Measurements from ENCODE around the gene F8A1. TPM values are rescaled to one million over a fixed set of nuclear protein-coding genes. Genes with fewer than 3 reads are reported as not detected.
"Not testable (repeated sequence)": the region's sequence is repeated elsewhere in the genome, so short reads cannot be mapped to it uniquely, and the experiment has no call there.

Gene F8A1
- total RNA-seq, 1 experiment from 2014 or later: 28.8 TPM

- TF ChIP-seq, protein P1, sequence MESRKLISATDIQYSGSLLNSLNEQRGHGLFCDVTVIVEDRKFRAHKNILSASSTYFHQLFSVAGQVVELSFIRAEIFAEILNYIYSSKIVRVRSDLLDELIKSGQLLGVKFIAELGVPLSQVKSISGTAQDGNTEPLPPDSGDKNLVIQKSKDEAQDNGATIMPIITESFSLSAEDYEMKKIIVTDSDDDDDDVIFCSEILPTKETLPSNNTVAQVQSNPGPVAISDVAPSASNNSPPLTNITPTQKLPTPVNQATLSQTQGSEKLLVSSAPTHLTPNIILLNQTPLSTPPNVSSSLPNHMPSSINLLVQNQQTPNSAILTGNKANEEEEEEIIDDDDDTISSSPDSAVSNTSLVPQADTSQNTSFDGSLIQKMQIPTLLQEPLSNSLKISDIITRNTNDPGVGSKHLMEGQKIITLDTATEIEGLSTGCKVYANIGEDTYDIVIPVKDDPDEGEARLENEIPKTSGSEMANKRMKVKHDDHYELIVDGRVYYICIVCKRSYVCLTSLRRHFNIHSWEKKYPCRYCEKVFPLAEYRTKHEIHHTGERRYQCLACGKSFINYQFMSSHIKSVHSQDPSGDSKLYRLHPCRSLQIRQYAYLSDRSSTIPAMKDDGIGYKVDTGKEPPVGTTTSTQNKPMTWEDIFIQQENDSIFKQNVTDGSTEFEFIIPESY (IDR thresholded peaks at IDR 0.05; ENCODE audit: extremely low read depth, insufficient replicate concordance, low read length): no peak
- TF ChIP-seq EGR1 (IDR thresholded peaks at IDR 0.05; ENCODE audit: low read depth): no peak
These were observed 16.3 kb downstream of the F8A1 start for GRCh38 chrX:154902408-154902807.

DNA sequence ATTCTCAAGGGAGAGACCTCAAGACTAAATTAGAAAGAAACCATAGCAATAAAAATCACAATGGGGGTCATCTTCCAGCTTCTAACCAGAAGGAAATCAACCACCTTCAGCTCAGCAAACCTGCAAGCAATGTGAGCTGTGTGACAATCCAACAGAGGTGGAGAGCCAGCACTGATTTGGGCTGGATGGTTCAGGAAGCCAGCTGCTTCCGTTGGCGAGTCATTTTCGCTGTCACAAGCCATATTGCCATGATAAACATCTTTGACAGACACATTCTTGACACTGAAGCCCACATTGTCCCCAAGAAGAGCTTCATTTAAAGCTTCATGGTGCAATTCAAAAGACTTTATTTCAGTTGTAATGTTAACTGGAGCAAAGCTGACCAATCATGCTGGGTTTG lies 22.7 kb downstream of the F8A1 start:
- ChIA-PET CTCF (interaction anchor here (1.0 kb wide), 1 partner anchor 140 kb away, joined by 3 read pairs; no protein-coding TSS in a partner anchor), POLR2A (no interaction called here), RAD21 (ENCODE audit: low non-redundant PET in 1 of 2, low total read pairs in 2 of 2, uncharacterized antibody in 2 of 2, unreplicated experiment in 2 of 2) (no interaction called here)
- no peak for TF ChIP-seq POLR2A (IDR thresholded peaks at IDR 0.05; ENCODE audit: borderline replicate concordance, extremely low read depth, insufficient read depth, insufficient read length)
- Histone ChIP-seq H3K4me1 (ENCODE audit: control insufficient read depth in 1 of 2, insufficient read depth in 2 of 2, low read length in 2 of 2) (no peaks in the 10 kb centered on the region), H3K79me2 (ENCODE audit: insufficient read depth, low read length) (no peaks in the 10 kb centered on the region), H4K20me1 (ENCODE audit: insufficient read depth) (no peaks in the 10 kb centered on the region), H3K9me3 (ENCODE audit: control insufficient read depth in 1 of 2, insufficient read depth in 1 of 2, low read depth in 1 of 2, low read length in 2 of 2) (no peaks in the 10 kb centered on the region), H3K9ac (ENCODE audit: low read length) (no peak overlapping the region), H3K4me3 (replicated peaks in 1 of 2; ENCODE audit: low read depth in 1 of 2, low read length in 2 of 2) (no peak overlapping the region), H2AFZ (ENCODE audit: low read depth, low read length, poor library complexity, severe bottlenecking) (no peak overlapping the region), H3K27me3 (ENCODE audit: insufficient read depth, low read length) (no peaks in the 10 kb centered on the region), H3K9me2 (ENCODE audit: insufficient read depth) (no peaks in the 10 kb centered on the region), H3K4me2 (ENCODE audit: low read length) (no peak overlapping the region), H3K36me3 (ENCODE audit: control insufficient read depth in 1 of 2, insufficient read depth in 2 of 2, low read length in 2 of 2) (no peaks in the 10 kb centered on the region), H3K27ac (ENCODE audit: low read depth, low read length) (no peak overlapping the region)
- intact Hi-C loops (cut with micrococcal nuclease): no loop called here
- DNase-seq (ENCODE audit: low read depth, low spot score): no peak
- no peak for ATAC-seq
- BruUV-seq (replicated peaks): no TSS peak

More at GRCh38 chrX:154902408-154902807, 16.3 kb downstream of the F8A1 start:
- ChIA-PET RAD21 (ENCODE audit: low non-redundant PET in 1 of 2, low total read pairs in 2 of 2, uncharacterized antibody in 2 of 2, unreplicated experiment in 2 of 2) (no interaction called here), CTCF (no interaction called here), POLR2A (no interaction called here)
- no peaks in the 10 kb centered on the region for H3K9me3 ChIP-seq (ENCODE audit: control insufficient read depth in 1 of 2, insufficient read depth in 1 of 2, low read depth in 1 of 2, low read length in 2 of 2)
- H2AFZ ChIP-seq (ENCODE audit: low read depth, low read length, poor library complexity, severe bottlenecking): no peak overlapping the region
- H3K36me3 ChIP-seq (ENCODE audit: control insufficient read depth in 1 of 2, insufficient read depth in 2 of 2, low read length in 2 of 2): no peaks in the 10 kb centered on the region
- no peak overlapping the region for H3K27ac ChIP-seq (ENCODE audit: low read depth, low read length)
- H3K79me2 ChIP-seq (ENCODE audit: insufficient read depth, low read length): no peaks in the 10 kb centered on the region
- no TSS peak for BruUV-seq (replicated peaks)
- H3K4me2 ChIP-seq (ENCODE audit: low read length): no peak overlapping the region
- no peak overlapping the region for H3K9ac ChIP-seq (ENCODE audit: low read length)
- H4K20me1 ChIP-seq (ENCODE audit: insufficient read depth): no peaks in the 10 kb centered on the region
- intact Hi-C loops (cut with micrococcal nuclease): no loop called here
- H3K4me1 ChIP-seq (ENCODE audit: control insufficient read depth in 1 of 2, insufficient read depth in 2 of 2, low read length in 2 of 2): no peaks in the 10 kb centered on the region
- H3K4me3 ChIP-seq (replicated peaks in 1 of 2; ENCODE audit: low read depth in 1 of 2, low read length in 2 of 2): no peak overlapping the region
- H3K27me3 ChIP-seq (ENCODE audit: insufficient read depth, low read length): no peaks in the 10 kb centered on the region
- ATAC-seq: no peak
- no peak for DNase-seq (ENCODE audit: low read depth, low spot score)
- H3K9me2 ChIP-seq (ENCODE audit: insufficient read depth): no peaks in the 10 kb centered on the region

DNA sequence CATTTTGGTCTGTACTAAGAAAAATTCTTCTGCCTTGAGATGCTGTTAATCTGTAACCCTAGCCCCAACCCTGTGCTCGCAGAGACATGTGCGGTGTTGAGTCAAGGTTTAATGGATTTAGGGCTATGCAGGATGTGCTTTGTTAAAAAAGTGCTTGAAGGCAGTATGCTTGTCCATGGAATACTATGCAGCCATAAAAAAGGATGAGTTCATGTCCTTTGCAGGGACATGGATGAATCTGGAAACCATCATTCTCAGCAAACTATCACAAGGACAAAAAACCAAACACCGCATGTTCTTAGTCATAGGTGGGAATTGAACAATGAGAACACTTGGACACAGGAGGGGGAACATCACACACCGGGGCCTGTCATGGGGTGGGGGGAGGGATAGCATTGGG lies 23.9 kb downstream of the F8A1 start:
- ATAC-seq; DNase-seq (ENCODE audit: low read depth, low spot score); POLR2A ChIA-PET; H3K9ac ChIP-seq (ENCODE audit: low read length); H3K27ac ChIP-seq (ENCODE audit: low read depth, low read length); H3K79me2 ChIP-seq (ENCODE audit: insufficient read depth, low read length); H3K4me3 ChIP-seq (replicated peaks in 1 of 2; ENCODE audit: low read depth in 1 of 2, low read length in 2 of 2); H4K20me1 ChIP-seq (ENCODE audit: insufficient read depth); H2AFZ ChIP-seq (ENCODE audit: low read depth, low read length, poor library complexity, severe bottlenecking); H3K4me2 ChIP-seq (ENCODE audit: low read length); H3K9me3 ChIP-seq (ENCODE audit: control insufficient read depth in 1 of 2, insufficient read depth in 1 of 2, low read depth in 1 of 2, low read length in 2 of 2); BruUV-seq (replicated peaks); H3K27me3 ChIP-seq (ENCODE audit: insufficient read depth, low read length); H3K36me3 ChIP-seq (ENCODE audit: control insufficient read depth in 1 of 2, insufficient read depth in 2 of 2, low read length in 2 of 2); H3K4me1 ChIP-seq (ENCODE audit: control insufficient read depth in 1 of 2, insufficient read depth in 2 of 2, low read length in 2 of 2); CTCF ChIA-PET; RAD21 ChIA-PET (ENCODE audit: low non-redundant PET in 1 of 2, low total read pairs in 2 of 2, uncharacterized antibody in 2 of 2, unreplicated experiment in 2 of 2); H3K9me2 ChIP-seq (ENCODE audit: insufficient read depth): not testable (repeated sequence)
- intact Hi-C loops (cut with micrococcal nuclease): loop anchor here (10.0 kb wide), 1 partner anchor 175 kb away; no protein-coding TSS in a partner anchor

DNA sequence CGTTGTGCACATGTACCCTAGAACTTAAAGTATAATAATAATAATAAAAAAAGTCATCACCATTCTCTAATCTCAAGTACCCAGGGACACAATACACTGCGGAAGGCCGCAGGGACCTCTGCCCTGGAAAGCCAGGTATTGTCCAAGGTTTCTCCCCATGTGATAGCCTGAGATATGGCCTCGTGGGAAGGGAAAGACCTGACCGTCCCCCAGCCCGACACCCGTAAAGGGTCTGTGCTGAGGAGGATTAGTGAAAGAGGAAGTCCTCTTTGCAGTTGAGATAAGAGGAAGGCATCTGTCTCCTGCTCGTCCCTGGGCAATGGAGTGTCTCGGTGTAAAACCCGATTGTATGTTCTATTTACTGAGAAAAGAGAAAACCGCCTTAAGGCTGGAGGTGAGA lies 24.4 kb downstream of the F8A1 start:
- H3K79me2 ChIP-seq (ENCODE audit: insufficient read depth, low read length); H3K4me2 ChIP-seq (ENCODE audit: low read length); H3K4me3 ChIP-seq (replicated peaks in 1 of 2; ENCODE audit: low read depth in 1 of 2, low read length in 2 of 2); H2AFZ ChIP-seq (ENCODE audit: low read depth, low read length, poor library complexity, severe bottlenecking); DNase-seq (ENCODE audit: low read depth, low spot score); H3K9ac ChIP-seq (ENCODE audit: low read length); H3K27ac ChIP-seq (ENCODE audit: low read depth, low read length); RAD21 ChIA-PET (ENCODE audit: low non-redundant PET in 1 of 2, low total read pairs in 2 of 2, uncharacterized antibody in 2 of 2, unreplicated experiment in 2 of 2); POLR2A ChIA-PET; H3K27me3 ChIP-seq (ENCODE audit: insufficient read depth, low read length); H4K20me1 ChIP-seq (ENCODE audit: insufficient read depth); ATAC-seq; H3K4me1 ChIP-seq (ENCODE audit: control insufficient read depth in 1 of 2, insufficient read depth in 2 of 2, low read length in 2 of 2); CTCF ChIA-PET; H3K9me2 ChIP-seq (ENCODE audit: insufficient read depth); H3K9me3 ChIP-seq (ENCODE audit: control insufficient read depth in 1 of 2, insufficient read depth in 1 of 2, low read depth in 1 of 2, low read length in 2 of 2); H3K36me3 ChIP-seq (ENCODE audit: control insufficient read depth in 1 of 2, insufficient read depth in 2 of 2, low read length in 2 of 2); BruUV-seq (replicated peaks): not testable (repeated sequence)
- intact Hi-C loops (cut with micrococcal nuclease): loop anchor here (10.0 kb wide), 1 partner anchor 174 kb away; no protein-coding TSS in a partner anchor
